GM23338 (cell line): ENCODE measurements around the gene ZNF397. TPM values are rescaled to one million over a fixed set of nuclear protein-coding genes. Genes with fewer than 3 reads are reported as not detected.

Experiments
- ATAC-seq: fragments of 200-7000 bp; cut with Tn5 transposase; 3 replicates; pipeline ENCODE4 v1.9.1; 2020
- DNase-seq: peaks from one replicate; pipeline ENCODE4 v3.0.0-alpha.2; 2015; ENCODE audit warnings: low spot score
- H2AFZ ChIP-seq: fragments of 200-600 bp; sonication (generic); 2 replicates; pipeline ENCODE4 v1.8.0; 2016; ENCODE audit warnings: antibody characterized with exemption, mild to moderate bottlenecking, moderate library complexity
- H3F3A ChIP-seq: fragments of 200-600 bp; sonication (generic); replicated peaks from 2 replicates; pipeline ENCODE4 v1.8.0; 2017; ENCODE audit warnings: antibody characterized with exemption, mixed run types, low read depth
- H3K27ac ChIP-seq: fragments of 200-600 bp; sonication (generic); 2 replicates; pipeline ENCODE4 v1.6.1; 2016; ENCODE audit warnings: low read depth
- H3K27me3 ChIP-seq: fragments of 200-600 bp; sonication (generic); 2 replicates; pipeline ENCODE4 v1.8.0; 2016; ENCODE audit warnings: mild to moderate bottlenecking, mixed run types, moderate library complexity; ENCODE audit not compliant: insufficient read depth
- H3K36me3 ChIP-seq: fragments of 200-600 bp; sonication (generic); 2 replicates; pipeline ENCODE4 v1.8.0; 2016; ENCODE audit warnings: mild to moderate bottlenecking; ENCODE audit not compliant: insufficient read depth
- H3K4me1 ChIP-seq: fragments of 200-600 bp; sonication (generic); 2 replicates; pipeline ENCODE4 v1.8.0; 2016; ENCODE audit warnings: mild to moderate bottlenecking, moderate library complexity; ENCODE audit not compliant: insufficient read depth
- H3K4me2 ChIP-seq: fragments of 200-600 bp; sonication (generic); 2 replicates; pipeline ENCODE4 v1.7.1; 2017; ENCODE audit warnings: mixed run types
- H3K4me3 ChIP-seq: fragments of 200-600 bp; sonication (generic); 2 replicates; pipeline ENCODE4 v1.6.1; 2016; ENCODE audit warnings: mixed run types
- H3K79me2 ChIP-seq: fragments of 200-600 bp; sonication (generic); replicated peaks from 2 replicates; pipeline ENCODE4 v1.8.0; 2017; ENCODE audit warnings: mild to moderate bottlenecking; ENCODE audit not compliant: insufficient read depth
- H3K9me2 ChIP-seq: fragments of 200-600 bp; sonication (generic); 2 replicates; pipeline ENCODE4 v1.8.0; 2017; ENCODE audit not compliant: insufficient read depth
- H4K20me1 ChIP-seq: fragments of 200-600 bp; sonication (generic); replicated peaks from 2 replicates; pipeline ENCODE4 v1.8.0; 2017; ENCODE audit warnings: mild to moderate bottlenecking; ENCODE audit not compliant: insufficient read depth
- H3K27ac Mint-ChIP-seq: 2 replicates; pipeline ENCODE4 v1.8.0; 2020; ENCODE audit warnings: inconsistent platforms, mild to moderate bottlenecking, moderate library complexity, mixed read lengths
- H3K27me3 Mint-ChIP-seq: 3 replicates; pipeline ENCODE4 v1.8.0; 2022; ENCODE audit warnings: low read depth, mild to moderate bottlenecking, moderate library complexity, mixed read lengths, inconsistent platforms; ENCODE audit not compliant: insufficient read depth, poor library complexity
- H3K36me3 Mint-ChIP-seq: 3 replicates; pipeline ENCODE4 v1.8.0; 2021; ENCODE audit warnings: low read depth, mild to moderate bottlenecking, inconsistent platforms, moderate library complexity, mixed read lengths
- H3K4me1 Mint-ChIP-seq: 3 replicates; pipeline ENCODE4 v1.8.0; 2020; ENCODE audit warnings: mild to moderate bottlenecking, inconsistent platforms, mixed read lengths
- H3K4me3 Mint-ChIP-seq: 3 replicates; pipeline ENCODE4 v1.8.0; 2021; ENCODE audit warnings: moderate library complexity, mild to moderate bottlenecking, inconsistent platforms, mixed read lengths
- H3K9me3 Mint-ChIP-seq: 3 replicates; pipeline ENCODE4 v1.8.0; 2020; ENCODE audit warnings: moderate library complexity, mild to moderate bottlenecking, inconsistent platforms, mixed read lengths
- CTCF ChIP-seq, 2 experiments: fragments of 200-600 bp in 1 of 2; sonication (generic) in 1 of 2; conservative IDR thresholded peaks; 2 replicates each; pipeline versions ENCODE4 v1.5.1 to v1.6.1; 2016 to 2017; ENCODE audit warnings: antibody characterized with exemption in 2 of 2, low read depth in 2 of 2, mild to moderate bottlenecking in 2 of 2, moderate library complexity in 1 of 2
- ETS1 ChIP-seq: IDR thresholded peaks from 2 replicates; pipeline ENCODE4 v1.6.1; 2016; ENCODE audit warnings: antibody characterized with exemption
- JUNB ChIP-seq: IDR thresholded peaks from one replicate; pipeline ENCODE4 v1.6.1; 2016; ENCODE audit warnings: antibody characterized with exemption; ENCODE audit not compliant: unreplicated experiment
- ZNF331 ChIP-seq: fragments of 250-450 bp; sonication (Bioruptor Pico); IDR thresholded peaks from 2 replicates; pipeline ENCODE4 v1.5.0; 2020; ENCODE audit warnings: low read depth, mild to moderate bottlenecking, moderate library complexity
- polyA plus RNA-seq: library from polyadenylated mRNA; unstranded; fragments of >200 nt; fragmentation: Nextera tagmentation; extraction: Ambion mirVana; gene quantifications from 2 replicates; pipeline ENCODE4 v1.2.1, GENCODE V29; 2016
- total RNA-seq: library from RNA; depleted of rRNA; stranded (reverse); fragments of >200 nt; shearing (Covaris generic); gene quantifications from 2 replicates; pipeline ENCODE4 v1.2.3, GENCODE V29; 2014; rRNA removed
- TF ChIP-seq, protein P1 (sequence below): IDR thresholded peaks from one replicate; pipeline ENCODE4 v1.6.1; 2018; ENCODE audit warnings: antibody characterized with exemption; ENCODE audit not compliant: unreplicated experiment

Gene ZNF397
- total and polyA plus RNA-seq, 2 experiments from 2014 or later: 19.1 to 48.6 TPM

- DNase-seq (no peak), ATAC-seq (no peak)
- Histone ChIP-seq H3K4me2 (no peak overlapping the region), H3F3A (no peaks in the 10 kb centered on the region), H3K27me3 (no peaks in the 10 kb centered on the region), H3K79me2 (peaks cover 12% of the 10 kb centered on the region), H3K36me3 (peaks cover 45% of the 10 kb centered on the region), H3K4me1 (no peaks in the 10 kb centered on the region), H2AFZ (no peak overlapping the region), H3K9me2 (no peaks in the 10 kb centered on the region), H3K4me3 (no peak overlapping the region), H4K20me1 (no peaks in the 10 kb centered on the region), H3K27ac (no peak overlapping the region)
- Mint-ChIP-seq H3K27ac (no peak overlapping the region), H3K4me1 (no peaks in the 10 kb centered on the region), H3K9me3 (peaks cover 68% of the 10 kb centered on the region), H3K27me3 (no peaks in the 10 kb centered on the region), H3K36me3 (peaks cover 81% of the 10 kb centered on the region), H3K4me3 (no peak overlapping the region)
- TF ChIP-seq ETS1 (no peak), ZNF331 (CRISPR knock-in tag) (no peak), JUNB (no peak), CTCF (conservative IDR thresholded peaks at IDR 0.05; ENCODE audit: low read depth in 2 of 2) (no peak)
- TF ChIP-seq, protein P1, sequence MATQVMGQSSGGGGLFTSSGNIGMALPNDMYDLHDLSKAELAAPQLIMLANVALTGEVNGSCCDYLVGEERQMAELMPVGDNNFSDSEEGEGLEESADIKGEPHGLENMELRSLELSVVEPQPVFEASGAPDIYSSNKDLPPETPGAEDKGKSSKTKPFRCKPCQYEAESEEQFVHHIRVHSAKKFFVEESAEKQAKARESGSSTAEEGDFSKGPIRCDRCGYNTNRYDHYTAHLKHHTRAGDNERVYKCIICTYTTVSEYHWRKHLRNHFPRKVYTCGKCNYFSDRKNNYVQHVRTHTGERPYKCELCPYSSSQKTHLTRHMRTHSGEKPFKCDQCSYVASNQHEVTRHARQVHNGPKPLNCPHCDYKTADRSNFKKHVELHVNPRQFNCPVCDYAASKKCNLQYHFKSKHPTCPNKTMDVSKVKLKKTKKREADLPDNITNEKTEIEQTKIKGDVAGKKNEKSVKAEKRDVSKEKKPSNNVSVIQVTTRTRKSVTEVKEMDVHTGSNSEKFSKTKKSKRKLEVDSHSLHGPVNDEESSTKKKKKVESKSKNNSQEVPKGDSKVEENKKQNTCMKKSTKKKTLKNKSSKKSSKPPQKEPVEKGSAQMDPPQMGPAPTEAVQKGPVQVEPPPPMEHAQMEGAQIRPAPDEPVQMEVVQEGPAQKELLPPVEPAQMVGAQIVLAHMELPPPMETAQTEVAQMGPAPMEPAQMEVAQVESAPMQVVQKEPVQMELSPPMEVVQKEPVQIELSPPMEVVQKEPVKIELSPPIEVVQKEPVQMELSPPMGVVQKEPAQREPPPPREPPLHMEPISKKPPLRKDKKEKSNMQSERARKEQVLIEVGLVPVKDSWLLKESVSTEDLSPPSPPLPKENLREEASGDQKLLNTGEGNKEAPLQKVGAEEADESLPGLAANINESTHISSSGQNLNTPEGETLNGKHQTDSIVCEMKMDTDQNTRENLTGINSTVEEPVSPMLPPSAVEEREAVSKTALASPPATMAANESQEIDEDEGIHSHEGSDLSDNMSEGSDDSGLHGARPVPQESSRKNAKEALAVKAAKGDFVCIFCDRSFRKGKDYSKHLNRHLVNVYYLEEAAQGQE: no peak
Observed at GRCh38 chr18:35306588-35307250, 65.9 kb downstream of the ZNF397 start.

Other genes starting within 250 kb of the ZNF397 start
- gene MAPRE2, start 199.6 kb upstream of the ZNF397 start, total RNA-seq: 33.9 and 40.4 TPM in 2 replicates
- 17.8 and 19.0 TPM in 2 replicates for gene MAPRE2, start 199.6 kb upstream of the ZNF397 start, polyA plus RNA-seq
- 15.5 and 21.8 TPM in 2 replicates for gene ZSCAN30, start 49.2 kb downstream of the ZNF397 start, total RNA-seq
- gene ZSCAN30, start 49.2 kb downstream of the ZNF397 start, polyA plus RNA-seq: 7.0 and 12.3 TPM in 2 replicates
- gene ZNF24, start 103.4 kb downstream of the ZNF397 start, total RNA-seq: 50.8 and 52.4 TPM in 2 replicates
- 57.9 and 75.2 TPM in 2 replicates for gene ZNF24, start 103.4 kb downstream of the ZNF397 start, polyA plus RNA-seq
- 0.31 and 0.85 TPM in 2 replicates for gene ZNF396, start 136.3 kb downstream of the ZNF397 start, total RNA-seq
- gene ZNF396, start 136.3 kb downstream of the ZNF397 start, polyA plus RNA-seq: 0.36 and 0.52 TPM in 2 replicates